Measurements from ENCODE around the gene FGF14.

FGF14 gene

DNA sequence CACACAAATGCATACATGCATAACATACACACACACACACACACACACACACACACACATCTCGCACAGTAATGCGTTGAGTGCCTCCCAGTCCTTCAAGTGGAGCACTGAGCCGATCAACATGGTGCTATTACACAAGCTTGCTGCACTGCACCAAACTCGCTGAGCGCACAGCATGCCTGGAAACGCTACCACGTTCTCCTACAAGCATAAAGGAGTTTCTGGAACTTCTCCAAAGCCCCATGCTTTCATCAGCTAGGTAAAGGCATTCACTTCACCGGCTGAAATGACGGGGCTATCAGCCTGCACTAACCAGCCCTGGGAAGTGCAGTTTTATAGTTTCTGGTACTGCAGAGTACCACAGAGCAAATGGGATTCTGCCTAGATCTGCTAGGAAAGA is 92.7 kb downstream of the FGF14 start:
- H3K36me3 ChIP-seq (ENCODE audit: control insufficient read depth, insufficient read depth, low read length): no peaks in the 10 kb centered on the region
- no peak overlapping the region for H2BK120ac ChIP-seq (ENCODE audit: low read depth, low read length)
- no peak overlapping the region for H3K4me2 ChIP-seq (ENCODE audit: low read length)
- no peaks in the 10 kb centered on the region for H3K79me2 ChIP-seq (ENCODE audit: control insufficient read depth, insufficient read depth, low read length)
- no peak overlapping the region for H3K9ac ChIP-seq (ENCODE audit: low read length)
- H3K4ac ChIP-seq (ENCODE audit: low read depth, low read length): no peak overlapping the region
- no CpG with 5 or more reads among the region's 9 CpGs for WGBS (ENCODE audit: extremely low coverage, insufficient coverage, low lambda C conversion rate)
- no peaks in the 10 kb centered on the region for H3K79me1 ChIP-seq (ENCODE audit: low read length)
- no peak overlapping the region for H2BK5ac ChIP-seq (ENCODE audit: low read length)
- no peak overlapping the region for H4K8ac ChIP-seq (ENCODE audit: low read depth, low read length)
- DNase-seq: no peak
- H3K56ac ChIP-seq (ENCODE audit: low read length): no peak overlapping the region
- no peak overlapping the region for H3K18ac ChIP-seq (ENCODE audit: low read length)
- H3K27ac ChIP-seq (ENCODE audit: low read depth, low read length): no peak overlapping the region
- H3K4me3 ChIP-seq (ENCODE audit: low read length): no peak overlapping the region
- no peaks in the 10 kb centered on the region for H3K4me1 ChIP-seq (ENCODE audit: control insufficient read depth, low read depth, low read length)
- no peak overlapping the region for H3K23ac ChIP-seq (ENCODE audit: low read length)
- H3K27me3 ChIP-seq (ENCODE audit: insufficient read depth, low read length, poor library complexity): no peaks in the 10 kb centered on the region
- no peak overlapping the region for H2AK5ac ChIP-seq (ENCODE audit: low read length)
- no peak overlapping the region for H2BK15ac ChIP-seq (replicated peaks; ENCODE audit: low read depth)
- H4K5ac ChIP-seq (ENCODE audit: low read length): no peak overlapping the region

DNA sequence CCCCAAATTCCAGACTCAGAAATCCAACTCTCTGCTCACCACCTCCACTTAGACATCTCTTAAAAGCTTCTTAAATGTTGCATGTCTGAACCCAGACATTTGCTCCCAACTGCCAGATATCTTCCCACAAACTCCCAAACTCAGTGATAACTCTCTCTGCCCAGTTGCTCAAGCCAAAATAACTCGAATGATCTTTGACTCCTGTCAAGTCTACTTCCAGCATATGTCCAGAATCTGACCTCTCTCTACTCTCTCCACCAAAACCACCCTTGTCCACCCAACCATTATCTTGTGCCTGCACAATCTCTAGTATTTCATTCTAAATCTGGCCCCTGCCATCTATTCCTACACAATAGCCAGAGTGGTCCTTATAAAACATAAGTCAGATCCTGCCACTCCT is 99.3 kb downstream of the FGF14 start:
- H3K4me1 ChIP-seq (ENCODE audit: control insufficient read depth, low read depth, low read length): no peaks in the 10 kb centered on the region
- no peak overlapping the region for H2BK120ac ChIP-seq (ENCODE audit: low read depth, low read length)
- no peak overlapping the region for H3K23ac ChIP-seq (ENCODE audit: low read length)
- H2AK5ac ChIP-seq (ENCODE audit: low read length): no peak overlapping the region
- H3K27ac ChIP-seq (ENCODE audit: low read depth, low read length): no peak overlapping the region
- H2BK15ac ChIP-seq (replicated peaks; ENCODE audit: low read depth): no peak overlapping the region
- H3K18ac ChIP-seq (ENCODE audit: low read length): no peak overlapping the region
- H3K36me3 ChIP-seq (ENCODE audit: control insufficient read depth, insufficient read depth, low read length): no peaks in the 10 kb centered on the region
- no peak overlapping the region for H3K4ac ChIP-seq (ENCODE audit: low read depth, low read length)
- H3K4me3 ChIP-seq (ENCODE audit: low read length): no peak overlapping the region
- no peak overlapping the region for H4K5ac ChIP-seq (ENCODE audit: low read length)
- H3K9ac ChIP-seq (ENCODE audit: low read length): no peak overlapping the region
- no peak overlapping the region for H3K56ac ChIP-seq (ENCODE audit: low read length)
- no peak for DNase-seq
- no peak overlapping the region for H3K4me2 ChIP-seq (ENCODE audit: low read length)
- no CpG with 5 or more reads among the region's 1 CpG for WGBS (ENCODE audit: extremely low coverage, insufficient coverage, low lambda C conversion rate)
- no peak overlapping the region for H4K8ac ChIP-seq (ENCODE audit: low read depth, low read length)
- H3K79me1 ChIP-seq (ENCODE audit: low read length): no peaks in the 10 kb centered on the region
- no peak overlapping the region for H2BK5ac ChIP-seq (ENCODE audit: low read length)
- no peaks in the 10 kb centered on the region for H3K27me3 ChIP-seq (ENCODE audit: insufficient read depth, low read length, poor library complexity)
- H3K79me2 ChIP-seq (ENCODE audit: control insufficient read depth, insufficient read depth, low read length): no peaks in the 10 kb centered on the region

DNA sequence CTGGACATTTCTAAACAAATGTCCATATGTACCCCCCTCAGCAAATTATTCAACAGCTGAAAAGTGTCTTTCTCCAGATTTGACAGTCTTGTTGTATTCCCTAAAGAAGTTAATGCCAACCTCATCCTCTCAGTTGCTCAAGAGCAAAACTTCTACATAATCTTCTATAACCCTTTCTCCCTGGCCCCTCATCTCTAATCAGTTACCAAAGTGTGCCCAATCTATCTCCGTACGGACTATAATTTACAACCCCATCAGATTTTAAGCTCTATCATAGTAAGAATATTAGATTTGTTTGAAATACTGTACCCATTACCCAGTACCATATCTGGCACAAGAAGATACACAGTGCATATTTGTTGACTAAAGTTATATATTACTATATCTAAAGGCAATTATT is 101.5 kb downstream of the FGF14 start:
- Histone ChIP-seq H3K4me2 (ENCODE audit: low read length) (no peak overlapping the region), H3K27me3 (ENCODE audit: insufficient read depth, low read length, poor library complexity) (no peaks in the 10 kb centered on the region), H3K79me1 (ENCODE audit: low read length) (no peaks in the 10 kb centered on the region), H3K4me3 (ENCODE audit: low read length) (no peak overlapping the region), H3K79me2 (ENCODE audit: control insufficient read depth, insufficient read depth, low read length) (no peaks in the 10 kb centered on the region), H4K5ac (ENCODE audit: low read length) (no peak overlapping the region), H3K9ac (ENCODE audit: low read length) (no peak overlapping the region), H3K4me1 (ENCODE audit: control insufficient read depth, low read depth, low read length) (no peaks in the 10 kb centered on the region), H3K56ac (ENCODE audit: low read length) (no peak overlapping the region), H3K27ac (ENCODE audit: low read depth, low read length) (no peak overlapping the region), H2BK120ac (ENCODE audit: low read depth, low read length) (no peak overlapping the region), H2BK5ac (ENCODE audit: low read length) (no peak overlapping the region), H3K4ac (ENCODE audit: low read depth, low read length) (no peak overlapping the region), H3K18ac (ENCODE audit: low read length) (no peak overlapping the region), H2BK15ac (replicated peaks; ENCODE audit: low read depth) (no peak overlapping the region), H3K36me3 (ENCODE audit: control insufficient read depth, insufficient read depth, low read length) (no peaks in the 10 kb centered on the region), H4K8ac (ENCODE audit: low read depth, low read length) (no peak overlapping the region), H2AK5ac (ENCODE audit: low read length) (no peak overlapping the region), H3K23ac (ENCODE audit: low read length) (no peak overlapping the region)
- DNase-seq: no peak
- no CpG with 5 or more reads among the region's 2 CpGs for WGBS (ENCODE audit: extremely low coverage, insufficient coverage, low lambda C conversion rate)

DNA sequence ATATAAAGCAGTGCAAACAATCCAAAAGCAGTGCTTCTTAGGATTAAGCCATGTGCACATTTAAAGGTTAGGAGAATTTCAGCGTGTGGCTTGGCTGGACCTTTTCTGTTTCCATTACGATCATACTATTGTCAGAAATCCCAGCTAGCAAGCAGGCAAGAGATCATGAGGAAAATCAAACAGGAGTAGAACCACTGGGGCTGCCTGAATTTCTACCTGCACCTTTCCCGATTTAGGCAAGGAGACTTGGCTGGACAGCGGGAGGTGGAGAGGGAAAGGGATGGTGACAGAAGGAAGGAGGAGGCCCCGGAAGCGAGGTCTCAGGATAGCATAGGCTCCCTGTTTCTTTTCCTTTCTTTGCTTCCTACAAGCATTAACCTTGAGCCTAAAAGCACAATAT is 102.5 kb downstream of the FGF14 start:
- H2BK15ac ChIP-seq (replicated peaks; ENCODE audit: low read depth): no peak overlapping the region
- no peaks in the 10 kb centered on the region for H3K79me1 ChIP-seq (ENCODE audit: low read length)
- DNase-seq: no peak
- no peaks in the 10 kb centered on the region for H3K79me2 ChIP-seq (ENCODE audit: control insufficient read depth, insufficient read depth, low read length)
- no peak overlapping the region for H3K4me3 ChIP-seq (ENCODE audit: low read length)
- H3K23ac ChIP-seq (ENCODE audit: low read length): no peak overlapping the region
- H2BK120ac ChIP-seq (ENCODE audit: low read depth, low read length): no peak overlapping the region
- H3K9ac ChIP-seq (ENCODE audit: low read length): no peak overlapping the region
- H2BK5ac ChIP-seq (ENCODE audit: low read length): no peak overlapping the region
- no peaks in the 10 kb centered on the region for H3K27me3 ChIP-seq (ENCODE audit: insufficient read depth, low read length, poor library complexity)
- H3K27ac ChIP-seq (ENCODE audit: low read depth, low read length): no peak overlapping the region
- H3K36me3 ChIP-seq (ENCODE audit: control insufficient read depth, insufficient read depth, low read length): no peaks in the 10 kb centered on the region
- no peak overlapping the region for H3K18ac ChIP-seq (ENCODE audit: low read length)
- no peak overlapping the region for H2AK5ac ChIP-seq (ENCODE audit: low read length)
- H3K56ac ChIP-seq (ENCODE audit: low read length): no peak overlapping the region
- H3K4ac ChIP-seq (ENCODE audit: low read depth, low read length): no peak overlapping the region
- WGBS (ENCODE audit: extremely low coverage, insufficient coverage, low lambda C conversion rate): no CpG with 5 or more reads among the region's 6 CpGs
- no peak overlapping the region for H4K5ac ChIP-seq (ENCODE audit: low read length)
- H3K4me2 ChIP-seq (ENCODE audit: low read length): no peak overlapping the region
- no peak overlapping the region for H4K8ac ChIP-seq (ENCODE audit: low read depth, low read length)
- H3K4me1 ChIP-seq (ENCODE audit: control insufficient read depth, low read depth, low read length): no peaks in the 10 kb centered on the region

DNA sequence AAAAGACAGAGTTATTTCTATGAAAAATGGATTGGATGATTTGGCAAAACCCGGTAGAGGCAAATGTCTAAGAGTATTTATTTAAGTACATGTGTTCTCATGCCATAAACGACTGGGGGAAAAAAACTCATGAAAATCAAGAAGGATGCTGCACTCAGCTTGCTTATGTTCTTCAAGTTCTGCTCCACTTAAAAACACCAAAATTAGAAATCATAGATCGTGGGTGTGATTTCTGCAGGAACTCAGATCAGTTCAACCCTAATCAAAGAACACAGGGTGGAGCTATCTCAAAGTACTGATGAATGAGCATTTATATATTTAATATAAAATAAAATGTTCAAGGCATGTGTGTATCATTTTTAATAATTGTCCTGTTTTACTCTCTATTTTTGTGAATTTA is 103.8 kb downstream of the FGF14 start:
- Histone ChIP-seq H3K4me3 (ENCODE audit: low read length) (no peak overlapping the region), H3K18ac (ENCODE audit: low read length) (no peak overlapping the region), H3K79me1 (ENCODE audit: low read length) (no peaks in the 10 kb centered on the region), H3K9ac (ENCODE audit: low read length) (no peak overlapping the region), H2BK5ac (ENCODE audit: low read length) (no peak overlapping the region), H3K27me3 (ENCODE audit: insufficient read depth, low read length, poor library complexity) (no peaks in the 10 kb centered on the region), H4K8ac (ENCODE audit: low read depth, low read length) (no peak overlapping the region), H3K23ac (ENCODE audit: low read length) (no peak overlapping the region), H2AK5ac (ENCODE audit: low read length) (no peak overlapping the region), H3K27ac (ENCODE audit: low read depth, low read length) (no peak overlapping the region), H3K4me1 (ENCODE audit: control insufficient read depth, low read depth, low read length) (no peaks in the 10 kb centered on the region), H3K36me3 (ENCODE audit: control insufficient read depth, insufficient read depth, low read length) (no peaks in the 10 kb centered on the region), H3K79me2 (ENCODE audit: control insufficient read depth, insufficient read depth, low read length) (no peaks in the 10 kb centered on the region), H4K5ac (ENCODE audit: low read length) (no peak overlapping the region), H3K4me2 (ENCODE audit: low read length) (no peak overlapping the region), H2BK120ac (ENCODE audit: low read depth, low read length) (no peak overlapping the region), H2BK15ac (replicated peaks; ENCODE audit: low read depth) (no peak overlapping the region), H3K56ac (ENCODE audit: low read length) (no peak overlapping the region), H3K4ac (ENCODE audit: low read depth, low read length) (no peak overlapping the region)
- no peak for DNase-seq
- WGBS (ENCODE audit: extremely low coverage, insufficient coverage, low lambda C conversion rate): no CpG with 5 or more reads among the region's 3 CpGs

DNA sequence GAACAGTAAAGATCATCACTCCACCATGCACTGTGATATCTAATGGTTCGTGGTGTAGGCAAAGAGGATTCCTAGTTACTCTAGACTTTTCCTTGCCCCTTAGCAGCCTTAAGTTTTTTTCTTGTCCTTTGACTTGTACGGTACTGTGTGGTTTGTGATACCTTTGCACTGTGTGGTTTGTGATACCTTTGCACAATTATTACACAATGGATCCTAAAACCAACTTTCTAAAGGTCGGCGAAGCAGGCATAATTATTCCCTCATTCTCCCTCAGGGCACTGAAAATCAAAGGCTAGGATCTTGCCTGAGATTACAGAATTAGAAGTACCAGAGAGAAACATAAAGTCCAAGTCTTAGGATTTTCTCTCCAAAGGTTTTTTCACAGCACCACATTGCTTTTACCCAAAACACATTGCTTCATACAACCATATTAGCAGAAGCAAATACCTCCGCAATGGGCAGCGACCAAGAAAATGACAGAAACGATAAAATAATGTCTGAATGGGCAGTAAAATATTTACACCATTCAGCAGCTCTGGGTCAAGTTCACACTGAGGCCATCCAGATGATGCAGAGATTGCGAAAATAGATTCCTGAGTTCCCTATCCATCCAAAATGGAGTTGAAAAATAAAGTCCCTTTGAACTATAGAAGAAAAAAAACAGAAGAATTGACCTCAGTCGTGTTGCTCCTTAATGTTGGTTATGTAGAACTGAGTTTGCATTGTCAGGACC is 106.4 kb downstream of the FGF14 start:
- Histone ChIP-seq H3K9ac (ENCODE audit: low read length) (no peak overlapping the region), H4K8ac (ENCODE audit: low read depth, low read length) (no peak overlapping the region), H2BK15ac (replicated peaks; ENCODE audit: low read depth) (no peak overlapping the region), H3K79me2 (ENCODE audit: control insufficient read depth, insufficient read depth, low read length) (no peaks in the 10 kb centered on the region), H4K5ac (ENCODE audit: low read length) (no peak overlapping the region), H3K4me2 (ENCODE audit: low read length) (no peak overlapping the region), H3K79me1 (ENCODE audit: low read length) (no peaks in the 10 kb centered on the region), H2BK120ac (ENCODE audit: low read depth, low read length) (no peak overlapping the region), H2BK5ac (ENCODE audit: low read length) (no peak overlapping the region), H2AK5ac (ENCODE audit: low read length) (no peak overlapping the region), H3K23ac (ENCODE audit: low read length) (no peak overlapping the region), H3K27me3 (ENCODE audit: insufficient read depth, low read length, poor library complexity) (no peaks in the 10 kb centered on the region), H3K18ac (ENCODE audit: low read length) (no peak overlapping the region), H3K4me1 (ENCODE audit: control insufficient read depth, low read depth, low read length) (no peaks in the 10 kb centered on the region), H3K4ac (ENCODE audit: low read depth, low read length) (no peak overlapping the region), H3K27ac (ENCODE audit: low read depth, low read length) (no peak overlapping the region), H3K4me3 (ENCODE audit: low read length) (no peak overlapping the region), H3K36me3 (ENCODE audit: control insufficient read depth, insufficient read depth, low read length) (no peaks in the 10 kb centered on the region), H3K56ac (ENCODE audit: low read length) (no peak overlapping the region)
- WGBS (ENCODE audit: extremely low coverage, insufficient coverage, low lambda C conversion rate): no CpG with 5 or more reads among the region's 9 CpGs
- DNase-seq: no peak
